Adrenal gland (tissue), 5 donors: ENCODE results near the gene ZNF224.

Experiments used
- CTCF ChIP-seq, 6 experiments: fragments of 450-650 bp in 4 of 6; fragments of 200-600 bp in 2 of 6; sonication (generic) in 1 of 6; IDR thresholded peaks; 1 replicate in 5 of 6; 2 replicates in 1 of 6; pipeline versions ENCODE4 v1.5.1 to v1.8.0; 2016 to 2021; ENCODE audit warnings: antibody characterized with exemption in 6 of 6, mild to moderate bottlenecking in 2 of 6, moderate library complexity in 1 of 6
- POLR2A ChIP-seq, 2 donors: fragments of 450-650 bp; IDR thresholded peaks; one replicate each; pipeline ENCODE4 v1.6.1; 2017; ENCODE audit warnings: antibody characterized with exemption in 2 of 2, mild to moderate bottlenecking in 2 of 2, moderate library complexity in 1 of 2
- donor health status: DM: no; HTN: no; CAD: no.

GRCh38 chr19:44093931-44094765 lies at the start of gene ZNF224:
- TF ChIP-seq CTCF (IDR thresholded peaks at IDR 0.05) (no peak), POLR2A (IDR thresholded peaks at IDR 0.05) (peak in 1 of 2 donors; percentile 63)
